Ovary (tissue), 3 donors: ENCODE data around the gene IFNGR1.

Experiments
- POLR2A ChIP-seq: fragments of 450-650 bp; IDR thresholded peaks from one replicate; pipeline ENCODE4 v1.6.1; 2017; ENCODE audit warnings: antibody characterized with exemption, mild to moderate bottlenecking, moderate library complexity
- TF ChIP-seq, protein P1 (sequence below), 3 donors: fragments of 450-650 bp in 2 of 3; fragments of 200-600 bp in 1 of 3; IDR thresholded peaks; one replicate each; pipeline versions ENCODE4 v1.5.1 to v1.8.0; 2016 to 2022; ENCODE audit warnings: antibody characterized with exemption in 3 of 3, mild to moderate bottlenecking in 1 of 3
- donor health status: DM: no; HTN: no; CAD: no.

DNA sequence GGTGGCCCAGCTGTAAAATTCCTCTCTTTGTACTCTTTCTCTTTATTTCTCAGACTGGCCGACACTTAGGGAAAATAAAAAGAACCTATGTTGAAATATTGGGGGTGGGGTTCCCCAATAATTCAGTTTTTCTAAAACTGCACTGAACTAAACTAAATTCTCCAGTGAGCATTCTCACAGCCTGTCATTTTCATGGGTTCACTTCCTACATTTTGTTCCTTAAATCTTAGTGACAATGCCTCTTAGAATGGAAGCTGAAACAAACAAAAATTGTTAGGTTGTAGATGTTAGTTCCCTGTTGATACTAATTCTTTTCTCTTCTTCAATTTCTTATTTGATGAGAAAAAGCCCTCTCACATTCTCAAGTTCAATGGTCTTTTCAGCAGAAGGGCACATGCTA lies 35.8 kb upstream of the IFNGR1 start:
- TF ChIP-seq, protein P1, sequence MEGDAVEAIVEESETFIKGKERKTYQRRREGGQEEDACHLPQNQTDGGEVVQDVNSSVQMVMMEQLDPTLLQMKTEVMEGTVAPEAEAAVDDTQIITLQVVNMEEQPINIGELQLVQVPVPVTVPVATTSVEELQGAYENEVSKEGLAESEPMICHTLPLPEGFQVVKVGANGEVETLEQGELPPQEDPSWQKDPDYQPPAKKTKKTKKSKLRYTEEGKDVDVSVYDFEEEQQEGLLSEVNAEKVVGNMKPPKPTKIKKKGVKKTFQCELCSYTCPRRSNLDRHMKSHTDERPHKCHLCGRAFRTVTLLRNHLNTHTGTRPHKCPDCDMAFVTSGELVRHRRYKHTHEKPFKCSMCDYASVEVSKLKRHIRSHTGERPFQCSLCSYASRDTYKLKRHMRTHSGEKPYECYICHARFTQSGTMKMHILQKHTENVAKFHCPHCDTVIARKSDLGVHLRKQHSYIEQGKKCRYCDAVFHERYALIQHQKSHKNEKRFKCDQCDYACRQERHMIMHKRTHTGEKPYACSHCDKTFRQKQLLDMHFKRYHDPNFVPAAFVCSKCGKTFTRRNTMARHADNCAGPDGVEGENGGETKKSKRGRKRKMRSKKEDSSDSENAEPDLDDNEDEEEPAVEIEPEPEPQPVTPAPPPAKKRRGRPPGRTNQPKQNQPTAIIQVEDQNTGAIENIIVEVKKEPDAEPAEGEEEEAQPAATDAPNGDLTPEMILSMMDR (IDR thresholded peaks at IDR 0.05), result no peak
- TF ChIP-seq POLR2A, result no peak
